Natural killer cell (primary cell): Measurements from ENCODE around the gene SPIB. TPM values are rescaled to one million over a fixed set of nuclear protein-coding genes. Genes with fewer than 3 reads are reported as not detected.
A peak's percentile ranks its signal among the peaks of the same experiment; 100 is the strongest.

ENCODE experiments used
- ATAC-seq, 3 donors: fragments of 150-1000 bp in 2 of 3; fragments of 200-7000 bp in 1 of 3; cut with Tn5 transposase; 1 replicate in 1 of 3; 2 replicates in 2 of 3; pipeline ENCODE4 v1.10.0; 2021; ENCODE audit warnings: mild to moderate bottlenecking in 2 of 3, moderate library complexity in 2 of 3
- DNase-seq, 2 donors: peaks; one replicate each; pipeline versions ENCODE4 v3.0.0 to v3.0.0-alpha.2; 2013 to 2021; ENCODE audit warnings: mixed read lengths in 1 of 2
- H3K27ac ChIP-seq: one replicate; pipeline ENCODE4 v1.5.1; 2013; ENCODE audit warnings: mild to moderate bottlenecking, low read length
- H3K27me3 ChIP-seq: one replicate; pipeline ENCODE4 v1.6.1; 2013; ENCODE audit warnings: low read length; ENCODE audit not compliant: control insufficient read depth, insufficient read depth
- H3K36me3 ChIP-seq: one replicate; pipeline ENCODE4 v1.6.1; 2013; ENCODE audit warnings: low read length; ENCODE audit not compliant: control insufficient read depth, insufficient read depth
- H3K4me1 ChIP-seq: one replicate; pipeline ENCODE4 v1.6.1; 2013; ENCODE audit warnings: low read length; ENCODE audit not compliant: control insufficient read depth, insufficient read depth
- H3K4me3 ChIP-seq: one replicate; pipeline ENCODE4 v1.5.1; 2013; ENCODE audit warnings: low read length
- H3K9me3 ChIP-seq: one replicate; pipeline ENCODE4 v1.6.1; 2013; ENCODE audit warnings: low read length; ENCODE audit not compliant: control insufficient read depth, insufficient read depth
- H3K27ac Mint-ChIP-seq, 2 donors: one replicate each; pipeline ENCODE4 v1.8.0; 2022; ENCODE audit warnings: mild to moderate bottlenecking in 2 of 2, mixed read lengths in 2 of 2, moderate library complexity in 1 of 2
- H3K27me3 Mint-ChIP-seq, 2 donors: one replicate each; pipeline ENCODE4 v1.8.0; 2022; ENCODE audit warnings: low read depth in 2 of 2, mixed read lengths in 2 of 2
- H3K36me3 Mint-ChIP-seq: one replicate; pipeline ENCODE4 v1.8.0; 2022; ENCODE audit warnings: mixed read lengths
- H3K4me1 Mint-ChIP-seq, 2 donors: one replicate each; pipeline ENCODE4 v1.8.0; 2022; ENCODE audit warnings: mixed read lengths in 2 of 2
- H3K4me3 Mint-ChIP-seq: one replicate; pipeline ENCODE4 v1.8.0; 2022; ENCODE audit warnings: mild to moderate bottlenecking, moderate library complexity, mixed read lengths
- H3K9me3 Mint-ChIP-seq, 2 donors: one replicate each; pipeline ENCODE4 v1.8.0; 2022; ENCODE audit warnings: mixed read lengths in 2 of 2
- WGBS: methylation state at CpG from one replicate; pipeline ENCODE4 v1.1.7; 2013; ENCODE audit warnings: missing lambda C conversion rate; ENCODE audit not compliant: insufficient coverage; 5-methylcytosine and 5-hydroxymethylcytosine counted together
- intact Hi-C: fragments of 100-400 bp; cut with micrococcal nuclease; formaldehyde crosslinking; loops from one replicate; pipeline ENCODE4 v1.14.2; 2022
- total RNA-seq, 4 donors: library from RNA; stranded (reverse); fragments of 120-200 nt in 1 of 4; gene quantifications; one replicate each; pipeline versions ENCODE4 v1.2.3 to v1.2.4, GENCODE V29; 2013 to 2022
- TF ChIP-seq, protein P1 (sequence below): fragments of 200-600 bp; IDR thresholded peaks from one replicate; pipeline ENCODE4 v1.8.0; 2022; ENCODE audit warnings: antibody characterized with exemption

SPIB gene
- total RNA-seq, 3 donors from 2014 or later (not counting 1 experiment from before 2014, with no cell fraction given): 0.77 to 2.8 (median 0.78) TPM

DNA sequence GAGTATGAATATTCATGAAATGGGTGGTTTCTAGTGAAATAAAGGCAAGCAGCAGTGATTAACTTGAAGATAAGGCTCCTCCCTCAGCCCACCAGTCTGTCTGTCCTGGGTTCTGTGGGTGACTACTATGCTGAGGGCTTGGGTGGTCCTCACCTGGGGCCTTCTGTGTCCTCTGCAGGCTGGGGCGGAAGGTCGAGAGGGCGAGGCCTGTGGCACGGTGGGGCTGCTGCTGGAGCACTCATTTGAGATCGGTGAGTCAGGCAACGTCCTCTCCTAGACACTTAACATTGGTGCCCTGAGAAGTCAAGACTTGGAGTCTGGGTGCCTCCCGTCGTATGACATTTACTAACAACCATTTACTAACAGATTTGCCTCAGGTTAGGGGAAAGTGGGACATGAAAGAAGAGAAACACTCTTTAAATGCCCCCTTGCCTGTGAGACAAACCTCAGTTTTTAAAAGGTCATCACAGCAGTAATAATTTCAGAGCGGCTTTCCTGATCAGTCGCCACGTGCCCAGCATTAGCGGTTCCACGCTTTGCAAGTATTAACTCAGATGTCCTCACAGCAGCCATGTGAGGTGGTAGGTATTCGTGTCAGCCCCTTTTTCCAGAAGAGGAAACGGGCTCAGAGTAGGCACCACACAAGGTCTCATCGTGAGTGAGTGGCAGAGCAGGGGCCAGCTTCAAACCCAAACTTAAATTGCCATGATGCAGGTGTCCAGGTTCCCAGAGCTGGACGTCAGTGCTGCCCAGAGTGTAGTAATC is 59.2 kb downstream of the SPIB start:
- H3K27me3 Mint-ChIP-seq: no peaks in the 10 kb centered on the region
- WGBS: 97% methylated on average over 15 of the region's 17 CpGs
- ATAC-seq: no peak
- peaks cover 30 to 48% of the 10 kb centered on the region in 2 donors for H3K4me1 Mint-ChIP-seq
- Histone ChIP-seq H3K9me3 (peaks cover 3% of the 10 kb centered on the region), H3K27me3 (no peaks in the 10 kb centered on the region), H3K27ac (no peak overlapping the region), H3K4me3 (no peak overlapping the region), H3K36me3 (peaks cover 36% of the 10 kb centered on the region), H3K4me1 (peaks cover 25% of the 10 kb centered on the region)
- no peaks in the 10 kb centered on the region for H3K36me3 Mint-ChIP-seq
- TF ChIP-seq, protein P1, sequence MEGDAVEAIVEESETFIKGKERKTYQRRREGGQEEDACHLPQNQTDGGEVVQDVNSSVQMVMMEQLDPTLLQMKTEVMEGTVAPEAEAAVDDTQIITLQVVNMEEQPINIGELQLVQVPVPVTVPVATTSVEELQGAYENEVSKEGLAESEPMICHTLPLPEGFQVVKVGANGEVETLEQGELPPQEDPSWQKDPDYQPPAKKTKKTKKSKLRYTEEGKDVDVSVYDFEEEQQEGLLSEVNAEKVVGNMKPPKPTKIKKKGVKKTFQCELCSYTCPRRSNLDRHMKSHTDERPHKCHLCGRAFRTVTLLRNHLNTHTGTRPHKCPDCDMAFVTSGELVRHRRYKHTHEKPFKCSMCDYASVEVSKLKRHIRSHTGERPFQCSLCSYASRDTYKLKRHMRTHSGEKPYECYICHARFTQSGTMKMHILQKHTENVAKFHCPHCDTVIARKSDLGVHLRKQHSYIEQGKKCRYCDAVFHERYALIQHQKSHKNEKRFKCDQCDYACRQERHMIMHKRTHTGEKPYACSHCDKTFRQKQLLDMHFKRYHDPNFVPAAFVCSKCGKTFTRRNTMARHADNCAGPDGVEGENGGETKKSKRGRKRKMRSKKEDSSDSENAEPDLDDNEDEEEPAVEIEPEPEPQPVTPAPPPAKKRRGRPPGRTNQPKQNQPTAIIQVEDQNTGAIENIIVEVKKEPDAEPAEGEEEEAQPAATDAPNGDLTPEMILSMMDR: no peak
- H3K4me3 Mint-ChIP-seq: peak overlapping the region; percentile 99
- intact Hi-C loops: loop anchor here (5.0 kb wide), 1 partner anchor 121 kb away; no protein-coding TSS in a partner anchor
- no peaks in the 10 kb centered on the region for H3K9me3 Mint-ChIP-seq
- H3K27ac Mint-ChIP-seq: peak overlapping the region; percentile 91 to 99
- no peak for DNase-seq

DNA sequence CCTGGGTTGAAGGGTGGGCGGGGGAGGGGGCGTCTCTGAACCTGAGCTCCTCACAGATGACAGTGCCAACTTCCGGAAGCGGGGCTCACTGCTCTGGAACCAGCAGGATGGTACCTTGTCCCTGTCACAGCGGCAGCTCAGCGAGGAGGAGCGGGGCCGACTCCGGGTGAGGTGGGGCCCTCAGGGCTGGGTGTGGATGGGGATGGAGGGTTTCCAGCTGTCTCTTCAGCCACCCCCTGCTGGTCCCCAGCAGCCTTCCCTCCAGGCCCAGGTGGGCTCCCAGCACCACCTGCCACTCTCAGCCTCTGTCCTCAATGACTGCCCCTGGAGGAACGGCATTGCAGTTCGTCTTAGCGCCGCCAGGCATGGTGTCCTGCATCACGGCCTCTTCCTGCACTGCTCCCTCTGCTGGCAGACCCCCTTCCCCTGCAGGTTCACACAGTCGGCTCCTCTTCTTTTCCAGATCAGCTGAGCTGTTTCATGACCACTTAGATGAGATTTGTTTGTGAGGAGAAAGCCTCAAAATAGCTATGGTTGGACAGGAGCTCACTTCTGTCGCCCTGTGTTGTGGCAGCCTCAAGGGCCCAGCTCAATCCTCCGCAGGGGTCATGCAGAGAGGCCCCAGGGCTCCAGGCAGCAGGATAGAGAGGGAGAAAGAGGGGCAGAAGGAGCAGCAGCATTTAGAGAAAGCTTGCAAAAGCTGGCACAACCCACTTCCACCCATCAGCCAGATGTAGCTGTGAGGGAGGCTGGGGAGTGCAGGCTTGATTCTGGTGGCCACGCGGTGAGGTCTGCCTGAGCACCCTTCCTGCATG is 60.4 kb downstream of the SPIB start:
- ATAC-seq (no peak), DNase-seq (peak in 1 of 2 donors; percentile 39)
- H3K27me3 ChIP-seq: no peaks in the 10 kb centered on the region
- no peaks in the 10 kb centered on the region for H3K9me3 Mint-ChIP-seq
- intact Hi-C loops: loop anchor here (5.0 kb wide), 1 partner anchor 122 kb away; no protein-coding TSS in a partner anchor
- H3K4me3 ChIP-seq: no peak overlapping the region
- no peaks in the 10 kb centered on the region for H3K36me3 Mint-ChIP-seq
- no peaks in the 10 kb centered on the region for H3K27me3 Mint-ChIP-seq
- peaks cover 3% of the 10 kb centered on the region for H3K9me3 ChIP-seq
- peaks cover 30 to 48% of the 10 kb centered on the region in 2 donors for H3K4me1 Mint-ChIP-seq
- H3K27ac Mint-ChIP-seq: no peak overlapping the region
- TF ChIP-seq, protein P1: peak; percentile 10
- 96% methylated on average over 18 of the region's 19 CpGs for WGBS
- H3K4me3 Mint-ChIP-seq: peak overlapping the region; percentile 25
- peaks cover 25% of the 10 kb centered on the region for H3K4me1 ChIP-seq
- H3K27ac ChIP-seq: no peak overlapping the region
- peaks cover 36% of the 10 kb centered on the region for H3K36me3 ChIP-seq

DNA sequence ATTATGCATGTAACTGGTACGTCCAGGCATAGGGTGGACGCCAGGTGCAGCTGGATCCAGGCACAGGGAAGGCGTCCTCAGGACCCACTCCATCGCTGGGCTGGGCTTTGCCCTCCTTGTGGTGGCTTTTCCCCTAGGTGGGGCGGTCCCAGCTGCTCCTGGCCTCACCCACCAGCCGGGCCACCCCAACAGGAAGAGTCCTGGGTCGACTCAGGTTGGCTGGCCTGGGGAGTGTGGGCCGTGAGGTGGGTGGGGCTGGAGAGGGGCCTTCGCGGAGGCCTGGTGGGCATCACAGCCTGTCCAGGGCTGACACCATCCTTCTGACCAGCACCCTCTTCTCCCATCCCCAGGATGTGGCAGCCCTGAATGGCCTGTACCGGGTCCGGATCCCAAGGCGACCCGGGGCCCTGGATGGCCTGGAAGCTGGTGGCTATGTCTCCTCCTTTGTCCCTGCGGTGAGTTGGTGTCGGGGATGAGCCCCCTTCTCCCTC is 61.1 kb downstream of the SPIB start:
- H3K4me3 ChIP-seq: no peak overlapping the region
- peaks cover 25% of the 10 kb centered on the region for H3K4me1 ChIP-seq
- ATAC-seq: no peak
- Mint-ChIP-seq H3K27me3 (no peaks in the 10 kb centered on the region), H3K36me3 (no peaks in the 10 kb centered on the region), H3K4me1 (peaks cover 30 to 48% of the 10 kb centered on the region in 2 donors), H3K9me3 (no peaks in the 10 kb centered on the region), H3K4me3 (no peak overlapping the region), H3K27ac (peak overlapping the region in 1 of 2 donors; percentile 49)
- no peak for DNase-seq
- intact Hi-C loops: loop anchor here (5.0 kb wide), 1 partner anchor 123 kb away; no protein-coding TSS in a partner anchor
- H3K36me3 ChIP-seq: peaks cover 36% of the 10 kb centered on the region
- peaks cover 3% of the 10 kb centered on the region for H3K9me3 ChIP-seq
- no peaks in the 10 kb centered on the region for H3K27me3 ChIP-seq
- TF ChIP-seq, protein P1: no peak
- no peak overlapping the region for H3K27ac ChIP-seq
- WGBS: 96% methylated on average over 16 of the region's 16 CpGs
